H9 (cell line): Measurements from ENCODE around the gene CCSER2. TPM values are rescaled to one million over a fixed set of nuclear protein-coding genes. Genes with fewer than 3 reads are reported as not detected.

Experiments used
- DNase-seq: peaks from one replicate; pipeline ENCODE4 v3.0.0-alpha.2; 2017
- H2AFZ ChIP-seq: one replicate; pipeline ENCODE4 v1.6.1; 2013; ENCODE audit warnings: mild to moderate bottlenecking, low read length, control low read depth, moderate library complexity
- H2AK5ac ChIP-seq: 2 replicates; pipeline ENCODE4 v1.6.1; 2013; ENCODE audit warnings: low read length, control low read depth, mixed read lengths; ENCODE audit not compliant: insufficient read length
- H2BK120ac ChIP-seq: one replicate; pipeline ENCODE4 v1.6.1; 2013; ENCODE audit warnings: low read depth, mild to moderate bottlenecking, low read length, control low read depth, inconsistent platforms; ENCODE audit not compliant: poor library complexity, severe bottlenecking
- H2BK12ac ChIP-seq: 2 replicates; pipeline ENCODE4 v1.6.1; 2013; ENCODE audit warnings: low read length, control low read depth, mixed read lengths, low read depth; ENCODE audit not compliant: insufficient read length
- H2BK15ac ChIP-seq: 2 replicates; pipeline ENCODE4 v1.6.1; 2013; ENCODE audit warnings: low read depth, low read length, control low read depth
- H2BK20ac ChIP-seq: one replicate; pipeline ENCODE4 v1.6.1; 2013; ENCODE audit warnings: low read depth, mild to moderate bottlenecking, low read length, control low read depth, inconsistent platforms; ENCODE audit not compliant: poor library complexity, severe bottlenecking
- H2BK5ac ChIP-seq: 2 replicates; pipeline ENCODE4 v1.6.1; 2013; ENCODE audit warnings: low read length, control low read depth, mixed read lengths; ENCODE audit not compliant: insufficient read length
- H3K14ac ChIP-seq: 2 replicates; pipeline ENCODE4 v1.6.1; 2013; ENCODE audit warnings: low read length, control low read depth; ENCODE audit not compliant: insufficient read depth
- H3K18ac ChIP-seq: 2 replicates; pipeline ENCODE4 v1.6.1; 2013; ENCODE audit warnings: low read depth, mild to moderate bottlenecking, mixed read lengths, low read length, control low read depth; ENCODE audit not compliant: insufficient read length
- H3K23ac ChIP-seq: 2 replicates; pipeline ENCODE4 v1.6.1; 2013; ENCODE audit warnings: low read length, control low read depth, mixed read lengths, low read depth; ENCODE audit not compliant: insufficient read length
- H3K23me2 ChIP-seq: 2 replicates; pipeline ENCODE4 v1.6.1; 2013; ENCODE audit warnings: low read depth, mild to moderate bottlenecking, mixed read lengths, low read length, control low read depth; ENCODE audit not compliant: insufficient read length, poor library complexity, severe bottlenecking
- H3K27ac ChIP-seq: 2 replicates; pipeline ENCODE4 v1.5.1; 2013; ENCODE audit warnings: low read length, control low read depth, mixed read lengths, low read depth; ENCODE audit not compliant: insufficient read length
- H3K27me3 ChIP-seq: 2 replicates; pipeline ENCODE4 v1.6.1; 2013; ENCODE audit warnings: low read length, control low read depth, inconsistent platforms; ENCODE audit not compliant: insufficient read depth
- H3K4ac ChIP-seq: 2 replicates; pipeline ENCODE4 v1.6.1; 2013; ENCODE audit warnings: low read depth, mild to moderate bottlenecking, control low read depth, inconsistent platforms, low read length, moderate library complexity
- H3K4me1 ChIP-seq: 2 replicates; pipeline ENCODE4 v1.6.1; 2013; ENCODE audit warnings: low read length, control low read depth, inconsistent platforms; ENCODE audit not compliant: insufficient read depth
- H3K4me2 ChIP-seq: 2 replicates; pipeline ENCODE4 v1.6.1; 2013; ENCODE audit warnings: low read length, control low read depth, mixed read lengths; ENCODE audit not compliant: insufficient read length, insufficient read depth
- H3K56ac ChIP-seq: 2 replicates; pipeline ENCODE4 v1.6.1; 2013; ENCODE audit warnings: low read depth, mild to moderate bottlenecking, mixed read lengths, low read length, control low read depth; ENCODE audit not compliant: insufficient read length
- H3K79me1 ChIP-seq: 2 replicates; pipeline ENCODE4 v1.6.1; 2013; ENCODE audit warnings: low read depth, mild to moderate bottlenecking, moderate library complexity, low read length, control low read depth, inconsistent platforms; ENCODE audit not compliant: insufficient read depth, poor library complexity, severe bottlenecking
- H3K79me2 ChIP-seq: 2 replicates; pipeline ENCODE4 v1.6.1; 2013; ENCODE audit warnings: low read length, control low read depth, inconsistent platforms; ENCODE audit not compliant: insufficient read depth
- H3K9ac ChIP-seq: 2 replicates; pipeline ENCODE4 v1.6.1; 2013; ENCODE audit warnings: low read length, control low read depth, mixed read lengths; ENCODE audit not compliant: insufficient read length; ENCODE audit errors: extremely low read depth
- H3K9me3 ChIP-seq: one replicate; pipeline ENCODE4 v1.6.1; 2013; ENCODE audit warnings: low read depth, low read length, inconsistent platforms; ENCODE audit not compliant: control insufficient read depth
- H3T11ph ChIP-seq: one replicate; pipeline ENCODE4 v1.6.1; 2013; ENCODE audit warnings: mild to moderate bottlenecking, low read length, control low read depth, inconsistent platforms
- H4K20me1 ChIP-seq: one replicate; pipeline ENCODE4 v1.6.1; 2013; ENCODE audit not compliant: control insufficient read depth, insufficient read length, insufficient read depth
- H4K5ac ChIP-seq: 2 replicates; pipeline ENCODE4 v1.6.1; 2013; ENCODE audit warnings: low read depth, mild to moderate bottlenecking, mixed read lengths, low read length, control low read depth; ENCODE audit not compliant: insufficient read length
- H4K8ac ChIP-seq: replicated peaks from 2 replicates; pipeline ENCODE4 v1.6.1; 2013; ENCODE audit warnings: low read length, control low read depth, mixed read lengths, low read depth; ENCODE audit not compliant: insufficient read length
- H4K91ac ChIP-seq: 2 replicates; pipeline ENCODE4 v1.6.1; 2013; ENCODE audit warnings: low read depth, mild to moderate bottlenecking, moderate library complexity, mixed read lengths, low read length, control low read depth; ENCODE audit not compliant: insufficient read length
- H3K27ac Mint-ChIP-seq, 3 experiments: 2 replicates in 2 of 3; 3 replicates in 1 of 3; pipeline ENCODE4 v1.8.0; 2020 to 2021; ENCODE audit warnings: mixed read lengths in 3 of 3, mild to moderate bottlenecking in 1 of 3, moderate library complexity in 1 of 3
- H3K27me3 Mint-ChIP-seq: 2 replicates; pipeline ENCODE4 v1.8.0; 2021; ENCODE audit warnings: low read depth, mild to moderate bottlenecking, moderate library complexity, mixed read lengths
- H3K36me3 Mint-ChIP-seq, 3 experiments: 2 replicates in 2 of 3; 3 replicates in 1 of 3; pipeline ENCODE4 v1.8.0; 2020 to 2021; ENCODE audit warnings: low read depth in 3 of 3, mixed read lengths in 3 of 3; ENCODE audit not compliant: insufficient read depth in 1 of 3
- H3K4me1 Mint-ChIP-seq, 2 experiments: 2 replicates each; pipeline ENCODE4 v1.8.0; 2020; ENCODE audit warnings: mixed read lengths in 2 of 2
- H3K4me3 Mint-ChIP-seq, 2 experiments: 2 replicates in 1 of 2; 3 replicates in 1 of 2; pipeline ENCODE4 v1.8.0; 2020 to 2021; ENCODE audit warnings: mild to moderate bottlenecking in 2 of 2, mixed read lengths in 2 of 2, moderate library complexity in 1 of 2
- H3K9me3 Mint-ChIP-seq, 2 experiments: 2 replicates in 1 of 2; 3 replicates in 1 of 2; pipeline ENCODE4 v1.8.0; 2020; ENCODE audit warnings: mild to moderate bottlenecking in 2 of 2, mixed read lengths in 2 of 2, moderate library complexity in 1 of 2
- CTCF ChIP-seq: fragments of 200-600 bp; sonication (generic); conservative IDR thresholded peaks from 3 replicates; pipeline ENCODE4 v1.8.0; 2021; ENCODE audit warnings: antibody characterized with exemption, mild to moderate bottlenecking
- WGBS: extraction: QIAGEN DNeasy Blood & Tissue Kit; methylation state at CpG from one replicate; pipeline ENCODE4 v1.1.7; 2013; ENCODE audit warnings: missing lambda C conversion rate, low lambda C conversion rate, mixed read lengths; ENCODE audit not compliant: insufficient read length; ENCODE audit errors: extremely low coverage; 5-methylcytosine and 5-hydroxymethylcytosine counted together
- total RNA-seq: library from RNA; stranded (reverse); gene quantifications from 2 replicates; pipeline ENCODE4 v1.2.1, GENCODE V29; 2021

CCSER2 gene
- total RNA-seq, 1 experiment from 2014 or later = 22.2 TPM

DNA sequence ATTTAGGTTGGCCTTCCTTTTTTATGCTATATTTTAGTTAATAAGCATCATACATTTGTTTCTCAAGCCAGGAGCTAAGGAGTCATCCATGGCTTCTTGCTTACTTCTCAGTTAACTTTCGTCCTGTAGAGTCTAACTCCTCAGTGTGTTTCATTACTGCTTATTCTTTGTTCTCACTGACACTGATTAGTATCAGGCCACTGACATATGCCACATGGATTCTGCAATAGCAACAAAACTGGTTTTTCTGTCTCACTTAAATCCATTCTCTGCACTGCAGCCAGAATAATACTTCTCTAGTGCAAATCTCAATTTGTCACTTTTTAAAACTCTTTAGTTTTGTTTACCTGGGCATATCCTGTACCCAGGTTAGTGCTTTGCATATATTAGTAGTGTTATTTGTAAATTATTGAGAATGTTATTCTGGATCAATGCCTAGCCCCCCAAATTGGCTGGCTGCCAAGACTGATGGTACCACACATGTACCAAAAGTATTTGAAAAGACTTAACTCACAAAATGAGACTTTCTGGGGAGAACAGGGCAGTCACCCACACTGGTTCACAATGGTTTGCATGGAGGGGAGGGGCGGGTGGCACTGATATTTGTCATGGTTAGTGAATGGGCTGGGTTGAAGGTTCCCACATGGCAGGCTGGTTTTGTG is 79.1 kb downstream of the CCSER2 start:
- H3K9me3 ChIP-seq = peaks cover 8% of the 10 kb centered on the region
- no peak overlapping the region for H2BK5ac ChIP-seq
- H3K56ac ChIP-seq = no peak overlapping the region
- H3K27ac Mint-ChIP-seq = no peak overlapping the region
- H3T11ph ChIP-seq = no peak overlapping the region
- no peak overlapping the region for H3K23ac ChIP-seq
- no peak overlapping the region for H2AK5ac ChIP-seq
- no peaks in the 10 kb centered on the region for H3K23me2 ChIP-seq
- WGBS = no CpG with 5 or more reads among the region's 2 CpGs
- no peak overlapping the region for H3K4ac ChIP-seq
- H4K20me1 ChIP-seq = no peaks in the 10 kb centered on the region
- no peak for TF ChIP-seq CTCF
- H3K4me1 ChIP-seq = no peaks in the 10 kb centered on the region
- H3K4me2 ChIP-seq = no peak overlapping the region
- H3K79me2 ChIP-seq = no peaks in the 10 kb centered on the region; the same call in 1 of the 2 replicates
- H2BK20ac ChIP-seq = no peak overlapping the region
- DNase-seq = no peak
- no peak overlapping the region for H4K5ac ChIP-seq
- H3K9me3 Mint-ChIP-seq = peaks cover 22 to 26% of the 10 kb centered on the region in 2 experiments
- H2BK120ac ChIP-seq = no peak overlapping the region
- no peak overlapping the region for H4K8ac ChIP-seq
- no peak overlapping the region for H4K91ac ChIP-seq
- H3K79me1 ChIP-seq = peaks cover 5% of the 10 kb centered on the region
- H3K14ac ChIP-seq = no peak overlapping the region
- no peak overlapping the region for H3K18ac ChIP-seq
- H3K27me3 ChIP-seq = no peaks in the 10 kb centered on the region
- H2BK15ac ChIP-seq = no peak overlapping the region
- no peak overlapping the region for H2AFZ ChIP-seq
- H3K36me3 Mint-ChIP-seq = peaks cover 24 to 30% (median 29%) of the 10 kb centered on the region in 3 experiments
- H3K9ac ChIP-seq = no peak overlapping the region
- no peak overlapping the region for H3K27ac ChIP-seq
- H3K4me1 Mint-ChIP-seq = no peaks in the 10 kb centered on the region
- H3K4me3 Mint-ChIP-seq = no peak overlapping the region
- no peak overlapping the region for H2BK12ac ChIP-seq
- H3K27me3 Mint-ChIP-seq = no peaks in the 10 kb centered on the region; the same call in 1 of the 2 replicates
